Mesothelial cell of epicardium (in vitro differentiated cells): Measurements from ENCODE around the gene RAB44. TPM values are rescaled to one million over a fixed set of nuclear protein-coding genes. Genes with fewer than 3 reads are reported as not detected.

ENCODE experiments used
- DNase-seq, 2 experiments: peaks; one replicate each; pipeline ENCODE4 v3.0.0; 2021; ENCODE audit warnings: low spot score in 2 of 2; ENCODE audit not compliant: unreplicated experiment in 2 of 2
- H3K27ac Mint-ChIP-seq: 2 replicates; pipeline ENCODE4 v1.8.0; 2021; ENCODE audit warnings: mixed read lengths
- H3K27me3 Mint-ChIP-seq: 2 replicates; pipeline ENCODE4 v1.8.0; 2021; ENCODE audit warnings: low read depth, mixed read lengths
- H3K36me3 Mint-ChIP-seq: 2 replicates; pipeline ENCODE4 v1.8.0; 2021; ENCODE audit warnings: mixed read lengths
- H3K4me1 Mint-ChIP-seq: 2 replicates; pipeline ENCODE4 v1.8.0; 2021; ENCODE audit warnings: mixed read lengths
- H3K4me3 Mint-ChIP-seq: 2 replicates; pipeline ENCODE4 v1.8.0; 2021; ENCODE audit warnings: mild to moderate bottlenecking, moderate library complexity, mixed read lengths
- H3K9me3 Mint-ChIP-seq: 2 replicates; pipeline ENCODE4 v1.8.0; 2021; ENCODE audit warnings: mixed read lengths
- total RNA-seq: library from RNA; stranded (reverse); gene quantifications from 3 replicates; pipeline ENCODE4 v1.2.1, GENCODE V29; 2021
- TF ChIP-seq, protein P1 (sequence below): fragments of 200-600 bp; sonication (generic); IDR thresholded peaks from one replicate; pipeline ENCODE4 v1.5.0; 2021; ENCODE audit warnings: antibody characterized with exemption; ENCODE audit not compliant: unreplicated experiment

The RAB44 gene
- total RNA-seq, 1 donor from 2014 or later, result 0.07 TPM

DNA sequence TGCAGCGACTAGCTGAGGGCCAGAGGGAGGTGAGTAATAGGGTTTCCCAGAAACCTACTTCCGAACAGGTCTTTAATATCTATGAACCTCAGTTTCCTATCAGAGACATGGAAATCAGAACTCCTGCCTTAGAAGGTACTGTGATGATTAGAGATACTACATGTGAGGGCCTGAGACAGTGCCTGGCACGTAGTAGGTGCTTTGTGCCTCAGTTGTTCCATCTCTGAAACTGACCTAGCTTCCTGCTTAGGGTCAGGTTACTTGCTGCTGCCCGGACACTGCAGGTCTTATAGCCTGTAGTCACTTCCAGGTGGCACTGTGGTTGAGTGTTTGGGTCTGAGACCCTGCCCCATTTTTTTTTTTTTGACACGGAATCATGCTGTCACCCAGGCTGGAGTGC, 20.9 kb downstream of the RAB44 start:
- DNase-seq, result no peak
- Mint-ChIP-seq H3K4me1 (no peaks in the 10 kb centered on the region), H3K9me3 (no peaks in the 10 kb centered on the region), H3K36me3 (no peaks in the 10 kb centered on the region), H3K4me3 (no peak overlapping the region), H3K27ac (no peak overlapping the region), H3K27me3 (no peaks in the 10 kb centered on the region)
- TF ChIP-seq, protein P1, sequence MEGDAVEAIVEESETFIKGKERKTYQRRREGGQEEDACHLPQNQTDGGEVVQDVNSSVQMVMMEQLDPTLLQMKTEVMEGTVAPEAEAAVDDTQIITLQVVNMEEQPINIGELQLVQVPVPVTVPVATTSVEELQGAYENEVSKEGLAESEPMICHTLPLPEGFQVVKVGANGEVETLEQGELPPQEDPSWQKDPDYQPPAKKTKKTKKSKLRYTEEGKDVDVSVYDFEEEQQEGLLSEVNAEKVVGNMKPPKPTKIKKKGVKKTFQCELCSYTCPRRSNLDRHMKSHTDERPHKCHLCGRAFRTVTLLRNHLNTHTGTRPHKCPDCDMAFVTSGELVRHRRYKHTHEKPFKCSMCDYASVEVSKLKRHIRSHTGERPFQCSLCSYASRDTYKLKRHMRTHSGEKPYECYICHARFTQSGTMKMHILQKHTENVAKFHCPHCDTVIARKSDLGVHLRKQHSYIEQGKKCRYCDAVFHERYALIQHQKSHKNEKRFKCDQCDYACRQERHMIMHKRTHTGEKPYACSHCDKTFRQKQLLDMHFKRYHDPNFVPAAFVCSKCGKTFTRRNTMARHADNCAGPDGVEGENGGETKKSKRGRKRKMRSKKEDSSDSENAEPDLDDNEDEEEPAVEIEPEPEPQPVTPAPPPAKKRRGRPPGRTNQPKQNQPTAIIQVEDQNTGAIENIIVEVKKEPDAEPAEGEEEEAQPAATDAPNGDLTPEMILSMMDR, result no peak

- TF ChIP-seq, protein P1, result no peak
- no peak for DNase-seq
- Mint-ChIP-seq H3K27ac (no peak overlapping the region), H3K4me1 (no peaks in the 10 kb centered on the region), H3K9me3 (no peaks in the 10 kb centered on the region), H3K36me3 (no peaks in the 10 kb centered on the region), H3K27me3 (no peaks in the 10 kb centered on the region), H3K4me3 (no peak overlapping the region)
Observed at GRCh38 chr6:36719126-36719525, 21.5 kb downstream of the RAB44 start.

GRCh38 chr6:36720251-36721141, 22.9 kb downstream of the RAB44 start:
- no peaks in the 10 kb centered on the region for H3K9me3 Mint-ChIP-seq
- H3K27me3 Mint-ChIP-seq, result no peaks in the 10 kb centered on the region
- H3K4me1 Mint-ChIP-seq, result no peaks in the 10 kb centered on the region
- H3K27ac Mint-ChIP-seq, result no peak overlapping the region
- no peak overlapping the region for H3K4me3 Mint-ChIP-seq
- no peak for DNase-seq
- H3K36me3 Mint-ChIP-seq, result no peaks in the 10 kb centered on the region
- TF ChIP-seq, protein P1, result no peak

GRCh38 chr6:36721369-36722140, 23.9 kb downstream of the RAB44 start:
- H3K27ac Mint-ChIP-seq, result no peak overlapping the region
- TF ChIP-seq, protein P1, result no peak
- DNase-seq, result no peak

GRCh38 chr6:36722365-36722764, 24.7 kb downstream of the RAB44 start:
- TF ChIP-seq, protein P1, result no peak
- Mint-ChIP-seq H3K4me1 (no peaks in the 10 kb centered on the region), H3K36me3 (no peaks in the 10 kb centered on the region), H3K4me3 (no peak overlapping the region), H3K27ac (no peak overlapping the region), H3K27me3 (no peaks in the 10 kb centered on the region), H3K9me3 (no peaks in the 10 kb centered on the region)
- no peak for DNase-seq

More at GRCh38 chr6:36721369-36722140, 23.9 kb downstream of the RAB44 start:
- H3K9me3 Mint-ChIP-seq, result no peaks in the 10 kb centered on the region
- H3K36me3 Mint-ChIP-seq, result no peaks in the 10 kb centered on the region
- H3K4me3 Mint-ChIP-seq, result no peak overlapping the region
- no peaks in the 10 kb centered on the region for H3K4me1 Mint-ChIP-seq
- H3K27me3 Mint-ChIP-seq, result no peaks in the 10 kb centered on the region
